SK-N-SH (cell line): ENCODE results near the gene DAPP1. TPM values are rescaled to one million over a fixed set of nuclear protein-coding genes. Genes with fewer than 3 reads are reported as not detected.

Experiments used
- CTCF ChIA-PET: fragments of 300-600, 350-600 bp; formaldehyde crosslinking; extraction: SDS; loops from one replicate; lab custom pipeline; 2021; lab: Yijun Ruan, JAX
- POLR2A ChIA-PET: fragments of 350-600 bp; sonication (Branson Sonifier 250); formaldehyde crosslinking; extraction: SDS; loops from one replicate; lab custom pipeline; 2020; ENCODE audit warnings: antibody characterized with exemption, inconsistent platforms; lab: Yijun Ruan, JAX
- DNase-seq: peaks from one replicate; pipeline ENCODE4 v3.0.0; 2012
- H2AFZ ChIP-seq: fragments of 200-600 bp; sonication (generic); 2 replicates; pipeline ENCODE4 v1.8.1; 2016; ENCODE audit warnings: antibody characterized with exemption, mild to moderate bottlenecking, low read depth
- H3F3A ChIP-seq: fragments of 200-600 bp; sonication (generic); replicated peaks from 2 replicates; pipeline ENCODE3; 2016; ENCODE audit warnings: antibody characterized with exemption, mild to moderate bottlenecking; ENCODE audit not compliant: insufficient read depth
- H3K27ac ChIP-seq, 2 experiments: fragments of 200-500 bp in 1 of 2; fragments of 200-600 bp in 1 of 2; sonication (Bioruptor generic) in 1 of 2; sonication (generic), shearing (Covaris generic) in 1 of 2; 2 replicates each; pipeline versions ENCODE4 v1.5.1 to v1.6.1; 2014 to 2016; ENCODE audit warnings: low read depth in 2 of 2, inconsistent platforms in 1 of 2, low read length in 1 of 2, mild to moderate bottlenecking in 1 of 2, mixed read lengths in 1 of 2
- H3K27me3 ChIP-seq: fragments of 200-600 bp; sonication (generic), shearing (Covaris generic); 2 replicates; pipeline ENCODE4 v1.6.1; 2016; ENCODE audit warnings: mixed run types; ENCODE audit not compliant: insufficient read depth
- H3K36me3 ChIP-seq, 2 experiments: fragments of 200-500 bp in 1 of 2; fragments of 200-600 bp in 1 of 2; sonication (Bioruptor generic) in 1 of 2; sonication (generic) in 1 of 2; replicated peaks in 1 of 2; 2 replicates each; pipeline versions ENCODE3 to v1.5.1; 2014 to 2016; ENCODE audit warnings: low read length in 1 of 2, mild to moderate bottlenecking in 1 of 2; ENCODE audit not compliant: insufficient read depth in 2 of 2, control insufficient read depth in 1 of 2
- H3K4me1 ChIP-seq, 2 experiments: fragments of 200-500 bp in 1 of 2; fragments of 200-600 bp in 1 of 2; sonication (Bioruptor generic) in 1 of 2; sonication (generic), shearing (Covaris generic) in 1 of 2; 2 replicates each; pipeline versions ENCODE4 v1.5.1 to v1.6.1; 2014 to 2016; ENCODE audit warnings: low read depth in 1 of 2, low read length in 1 of 2, mixed run types in 1 of 2; ENCODE audit not compliant: insufficient read depth in 2 of 2, control insufficient read depth in 1 of 2
- H3K4me2 ChIP-seq: fragments of 200-600 bp; sonication (generic), shearing (Covaris generic); 2 replicates; pipeline ENCODE4 v1.6.1; 2017; ENCODE audit warnings: mixed run types
- H3K4me3 ChIP-seq, 2 experiments: fragments of 200-500 bp in 1 of 2; fragments of 200-600 bp in 1 of 2; sonication (Bioruptor generic) in 1 of 2; sonication (generic), shearing (Covaris generic) in 1 of 2; 2 replicates each; pipeline versions ENCODE4 v1.5.1 to v1.8.1; 2014 to 2016; ENCODE audit warnings: low read depth in 2 of 2, inconsistent platforms in 1 of 2, low read length in 1 of 2, mild to moderate bottlenecking in 1 of 2, mixed read lengths in 1 of 2, moderate library complexity in 1 of 2
- H3K79me2 ChIP-seq: fragments of 200-600 bp; sonication (generic); 2 replicates; pipeline ENCODE4 v1.8.1; 2017; ENCODE audit warnings: mild to moderate bottlenecking; ENCODE audit not compliant: insufficient read depth
- H3K9ac ChIP-seq: fragments of 200-600 bp; sonication (generic); 2 replicates; pipeline ENCODE4 v1.6.1; 2017; ENCODE audit warnings: mixed run types
- H3K9me2 ChIP-seq: fragments of 200-600 bp; sonication (generic); 2 replicates; pipeline ENCODE4 v1.6.1; 2017; ENCODE audit warnings: mixed run types
- H3K9me3 ChIP-seq: fragments of 200-600 bp; sonication (generic); 2 replicates; pipeline ENCODE4 v1.6.1; 2017; ENCODE audit warnings: mixed run types, mild to moderate bottlenecking, moderate library complexity
- H4K20me1 ChIP-seq: fragments of 200-600 bp; sonication (generic); 2 replicates; pipeline ENCODE4 v1.6.1; 2017; ENCODE audit warnings: mild to moderate bottlenecking, mixed run types; ENCODE audit not compliant: insufficient read depth
- FOXJ3 ChIP-seq: sonication (generic); formaldehyde crosslinking; IDR thresholded peaks from 2 replicates; pipeline ENCODE4 v1.5.1; 2020; ENCODE audit warnings: mild to moderate bottlenecking, missing genetic modification reagents
- NFIC ChIP-seq: IDR thresholded peaks from 2 replicates; pipeline ENCODE4 v1.4.0; 2012; ENCODE audit warnings: borderline replicate concordance
- PBX3 ChIP-seq: IDR thresholded peaks from 2 replicates; pipeline ENCODE4; 2012
- RCOR1 ChIP-seq: fragments of 150-350 bp; IDR thresholded peaks from 2 replicates; pipeline ENCODE4 v1.6.1; 2017; ENCODE audit warnings: antibody characterized with exemption, low read length
- RXRA ChIP-seq: IDR thresholded peaks from 2 replicates; pipeline ENCODE4 v1.4.0; 2012; ENCODE audit warnings: low read depth, mild to moderate bottlenecking, borderline replicate concordance
- SIN3A ChIP-seq: IDR thresholded peaks from 2 replicates; pipeline ENCODE4 v1.6.1; 2012; ENCODE audit warnings: low read depth, mild to moderate bottlenecking, low read length, moderate library complexity, borderline replicate concordance
- TAF1 ChIP-seq: IDR thresholded peaks from 2 replicates; pipeline ENCODE4 v1.6.1; 2012; ENCODE audit warnings: low read depth, mild to moderate bottlenecking, low read length, moderate library complexity, borderline replicate concordance
- TCF12 ChIP-seq: IDR thresholded peaks from 2 replicates; pipeline ENCODE4 v1.4.0; 2012
- YY1 ChIP-seq: IDR thresholded peaks from 2 replicates; pipeline ENCODE4 v1.4.0; 2012; ENCODE audit warnings: low read depth, mild to moderate bottlenecking
- WGBS: methylation state at CpG from one replicate; pipeline ENCODE4 v1.1.6; 2017; ENCODE audit warnings: low lambda C conversion rate; 5-methylcytosine and 5-hydroxymethylcytosine counted together
- polyA plus RNA-seq, 3 experiments: library from polyadenylated mRNA; depleted of rRNA; stranded (reverse); fragments of >200 nt; gene quantifications; 2 replicates each; pipeline ENCODE4 v1.2.3, GENCODE V29; 2012
- TF ChIP-seq, protein P1 (sequence below): fragments of 200-600 bp; sonication (generic); IDR thresholded peaks from 2 replicates; pipeline ENCODE4 v1.6.1; 2017; ENCODE audit warnings: antibody characterized with exemption, mild to moderate bottlenecking, moderate library complexity
- TF ChIP-seq, protein P2 (sequence below): IDR thresholded peaks from 2 replicates; pipeline ENCODE4 v1.6.1; 2012; ENCODE audit warnings: mild to moderate bottlenecking, low read depth, low read length, moderate library complexity

The DAPP1 gene
- polyA plus RNA-seq, 1 of the 3 experiments (the other 2 are of a cell fraction) = not detected

DNA sequence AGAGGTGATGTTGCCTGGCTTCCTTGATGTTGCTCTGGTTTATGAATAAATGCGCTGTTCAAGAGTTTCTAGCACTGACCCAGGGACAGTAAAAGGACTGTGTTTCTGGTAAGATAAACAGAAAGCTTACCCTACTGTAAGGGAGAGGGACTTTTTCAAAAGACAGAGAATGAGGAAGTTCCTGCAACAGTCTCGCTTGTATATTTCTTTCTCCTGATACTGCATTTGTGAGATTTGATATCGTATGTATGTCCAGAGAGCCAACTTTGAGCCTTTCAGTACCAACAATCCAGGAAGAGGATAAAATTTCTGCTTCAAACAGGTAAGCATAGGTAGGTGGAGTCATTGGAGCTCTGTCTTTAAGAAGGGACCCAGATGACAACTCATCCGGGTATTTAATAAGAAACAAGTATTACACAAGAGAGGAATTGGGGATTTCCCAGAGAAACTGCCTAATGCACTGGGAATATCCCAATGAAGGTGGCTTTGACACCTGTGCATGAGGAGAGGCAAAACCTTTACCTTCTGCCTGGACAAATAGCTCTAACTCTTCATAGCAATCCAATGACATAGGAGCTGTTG lies 773 bp downstream of the DAPP1 start (continued):
- TF ChIP-seq, protein P1, sequence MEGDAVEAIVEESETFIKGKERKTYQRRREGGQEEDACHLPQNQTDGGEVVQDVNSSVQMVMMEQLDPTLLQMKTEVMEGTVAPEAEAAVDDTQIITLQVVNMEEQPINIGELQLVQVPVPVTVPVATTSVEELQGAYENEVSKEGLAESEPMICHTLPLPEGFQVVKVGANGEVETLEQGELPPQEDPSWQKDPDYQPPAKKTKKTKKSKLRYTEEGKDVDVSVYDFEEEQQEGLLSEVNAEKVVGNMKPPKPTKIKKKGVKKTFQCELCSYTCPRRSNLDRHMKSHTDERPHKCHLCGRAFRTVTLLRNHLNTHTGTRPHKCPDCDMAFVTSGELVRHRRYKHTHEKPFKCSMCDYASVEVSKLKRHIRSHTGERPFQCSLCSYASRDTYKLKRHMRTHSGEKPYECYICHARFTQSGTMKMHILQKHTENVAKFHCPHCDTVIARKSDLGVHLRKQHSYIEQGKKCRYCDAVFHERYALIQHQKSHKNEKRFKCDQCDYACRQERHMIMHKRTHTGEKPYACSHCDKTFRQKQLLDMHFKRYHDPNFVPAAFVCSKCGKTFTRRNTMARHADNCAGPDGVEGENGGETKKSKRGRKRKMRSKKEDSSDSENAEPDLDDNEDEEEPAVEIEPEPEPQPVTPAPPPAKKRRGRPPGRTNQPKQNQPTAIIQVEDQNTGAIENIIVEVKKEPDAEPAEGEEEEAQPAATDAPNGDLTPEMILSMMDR = no peak
- TF ChIP-seq RCOR1 = no peak
- TF ChIP-seq NFIC = no peak
- TF ChIP-seq, all 33 proteins: peak for 0

GRCh38 chr4:99818661-99819060 lies 2.0 kb downstream of the DAPP1 start:
- ChIA-PET CTCF (no interaction called here), POLR2A (no interaction called here)
- H2AFZ ChIP-seq = no peak overlapping the region
- H3K36me3 ChIP-seq = no peaks in the 10 kb centered on the region
- no peaks in the 10 kb centered on the region for H4K20me1 ChIP-seq
- TF ChIP-seq YY1 (no peak), PBX3 (no peak), NFIC (no peak), FOXJ3 (no peak), SIN3A (no peak), TCF12 (no peak), TAF1 (no peak), RXRA (no peak)
- TF ChIP-seq, protein P2, sequence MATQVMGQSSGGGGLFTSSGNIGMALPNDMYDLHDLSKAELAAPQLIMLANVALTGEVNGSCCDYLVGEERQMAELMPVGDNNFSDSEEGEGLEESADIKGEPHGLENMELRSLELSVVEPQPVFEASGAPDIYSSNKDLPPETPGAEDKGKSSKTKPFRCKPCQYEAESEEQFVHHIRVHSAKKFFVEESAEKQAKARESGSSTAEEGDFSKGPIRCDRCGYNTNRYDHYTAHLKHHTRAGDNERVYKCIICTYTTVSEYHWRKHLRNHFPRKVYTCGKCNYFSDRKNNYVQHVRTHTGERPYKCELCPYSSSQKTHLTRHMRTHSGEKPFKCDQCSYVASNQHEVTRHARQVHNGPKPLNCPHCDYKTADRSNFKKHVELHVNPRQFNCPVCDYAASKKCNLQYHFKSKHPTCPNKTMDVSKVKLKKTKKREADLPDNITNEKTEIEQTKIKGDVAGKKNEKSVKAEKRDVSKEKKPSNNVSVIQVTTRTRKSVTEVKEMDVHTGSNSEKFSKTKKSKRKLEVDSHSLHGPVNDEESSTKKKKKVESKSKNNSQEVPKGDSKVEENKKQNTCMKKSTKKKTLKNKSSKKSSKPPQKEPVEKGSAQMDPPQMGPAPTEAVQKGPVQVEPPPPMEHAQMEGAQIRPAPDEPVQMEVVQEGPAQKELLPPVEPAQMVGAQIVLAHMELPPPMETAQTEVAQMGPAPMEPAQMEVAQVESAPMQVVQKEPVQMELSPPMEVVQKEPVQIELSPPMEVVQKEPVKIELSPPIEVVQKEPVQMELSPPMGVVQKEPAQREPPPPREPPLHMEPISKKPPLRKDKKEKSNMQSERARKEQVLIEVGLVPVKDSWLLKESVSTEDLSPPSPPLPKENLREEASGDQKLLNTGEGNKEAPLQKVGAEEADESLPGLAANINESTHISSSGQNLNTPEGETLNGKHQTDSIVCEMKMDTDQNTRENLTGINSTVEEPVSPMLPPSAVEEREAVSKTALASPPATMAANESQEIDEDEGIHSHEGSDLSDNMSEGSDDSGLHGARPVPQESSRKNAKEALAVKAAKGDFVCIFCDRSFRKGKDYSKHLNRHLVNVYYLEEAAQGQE = no peak
- no peaks in the 10 kb centered on the region for H3K9me2 ChIP-seq
- no peaks in the 10 kb centered on the region; a peak in 1 of 4 replicates for H3K4me1 ChIP-seq
- H3K79me2 ChIP-seq = no peaks in the 10 kb centered on the region
- WGBS = 79% methylated on average over 1 of the region's 1 CpG
- no peak for DNase-seq
- H3K9ac ChIP-seq = no peak overlapping the region
- H3K27me3 ChIP-seq = no peaks in the 10 kb centered on the region
- no peak overlapping the region for H3K4me3 ChIP-seq
- no peak overlapping the region for H3K27ac ChIP-seq
- H3F3A ChIP-seq = no peaks in the 10 kb centered on the region
- H3K9me3 ChIP-seq = no peaks in the 10 kb centered on the region
- no peak overlapping the region for H3K4me2 ChIP-seq
